ENCODE data around the gene TMEM272.

- no peak for TF ChIP-seq CTCF (IDR thresholded peaks at IDR 0.05)
- TF ChIP-seq EZH2 (IDR thresholded peaks at IDR 0.05): no peak
Measured at GRCh38 chr13:51784097-51784496, 60.9 kb downstream of the TMEM272 start.
